Transverse colon (tissue), 4 donors: Measurements from ENCODE around the gene ARSG.

Source experiments
- POLR2AphosphoS5 ChIP-seq, 3 donors: sonication (generic); formaldehyde crosslinking; IDR thresholded peaks; one replicate each; pipeline ENCODE4 v1.6.1; 2016; ENCODE audit warnings: antibody characterized with exemption in 3 of 3
- TF ChIP-seq, protein P1 (sequence below), 5 experiments: fragments of 200-600 bp in 3 of 5; fragments of 450-650 bp in 2 of 5; sonication (generic) in 3 of 5; IDR thresholded peaks; 1 replicate in 2 of 5; 2 replicates in 3 of 5; pipeline ENCODE4 v1.5.1; 2016 to 2017; ENCODE audit warnings: antibody characterized with exemption in 5 of 5, inconsistent platforms in 3 of 5, mild to moderate bottlenecking in 2 of 5, moderate library complexity in 1 of 5

DNA sequence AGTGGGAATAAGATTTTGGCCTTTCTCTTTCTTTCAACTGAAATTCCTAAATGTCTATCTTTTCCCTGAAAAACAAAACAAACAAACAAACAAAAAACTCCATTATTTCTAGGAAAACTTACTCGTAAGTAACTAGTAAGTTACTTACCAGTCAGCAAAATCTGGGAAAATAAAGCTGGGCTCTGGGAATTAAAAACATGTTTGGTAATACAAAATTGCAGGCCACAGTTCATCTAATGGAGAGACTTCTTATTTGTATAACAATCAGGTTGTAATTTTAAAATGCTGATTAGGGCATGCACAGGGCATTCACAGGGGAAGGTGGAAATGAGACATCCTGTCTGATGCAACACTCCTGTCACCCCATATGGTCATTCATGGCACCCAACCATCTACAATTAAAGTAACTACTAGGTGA, 169.8 kb downstream of the ARSG start:
- TF ChIP-seq, protein P1, sequence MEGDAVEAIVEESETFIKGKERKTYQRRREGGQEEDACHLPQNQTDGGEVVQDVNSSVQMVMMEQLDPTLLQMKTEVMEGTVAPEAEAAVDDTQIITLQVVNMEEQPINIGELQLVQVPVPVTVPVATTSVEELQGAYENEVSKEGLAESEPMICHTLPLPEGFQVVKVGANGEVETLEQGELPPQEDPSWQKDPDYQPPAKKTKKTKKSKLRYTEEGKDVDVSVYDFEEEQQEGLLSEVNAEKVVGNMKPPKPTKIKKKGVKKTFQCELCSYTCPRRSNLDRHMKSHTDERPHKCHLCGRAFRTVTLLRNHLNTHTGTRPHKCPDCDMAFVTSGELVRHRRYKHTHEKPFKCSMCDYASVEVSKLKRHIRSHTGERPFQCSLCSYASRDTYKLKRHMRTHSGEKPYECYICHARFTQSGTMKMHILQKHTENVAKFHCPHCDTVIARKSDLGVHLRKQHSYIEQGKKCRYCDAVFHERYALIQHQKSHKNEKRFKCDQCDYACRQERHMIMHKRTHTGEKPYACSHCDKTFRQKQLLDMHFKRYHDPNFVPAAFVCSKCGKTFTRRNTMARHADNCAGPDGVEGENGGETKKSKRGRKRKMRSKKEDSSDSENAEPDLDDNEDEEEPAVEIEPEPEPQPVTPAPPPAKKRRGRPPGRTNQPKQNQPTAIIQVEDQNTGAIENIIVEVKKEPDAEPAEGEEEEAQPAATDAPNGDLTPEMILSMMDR (IDR thresholded peaks at IDR 0.05), result no peak
- no peak for TF ChIP-seq POLR2AphosphoS5 (IDR thresholded peaks at IDR 0.05)
